SU-DHL-6 (cell line): ENCODE data around the gene VEGFC.

ENCODE experiments used
- EZH2phosphoT487 ChIP-seq: fragments of 200-600 bp; sonication (generic), shearing (Covaris generic); conservative IDR thresholded peaks from 2 replicates; pipeline ENCODE4 v1.6.1; 2018; ENCODE audit warnings: mild to moderate bottlenecking, antibody characterized with exemption, low read length, moderate library complexity, mixed read lengths
- TF ChIP-seq, protein P1 (sequence below): fragments of 200-600 bp; sonication (generic); IDR thresholded peaks from one replicate; pipeline ENCODE4 v1.5.1; 2017; ENCODE audit warnings: antibody characterized with exemption, mild to moderate bottlenecking, low read length, moderate library complexity; ENCODE audit not compliant: insufficient read depth, poor library complexity, severe bottlenecking

DNA sequence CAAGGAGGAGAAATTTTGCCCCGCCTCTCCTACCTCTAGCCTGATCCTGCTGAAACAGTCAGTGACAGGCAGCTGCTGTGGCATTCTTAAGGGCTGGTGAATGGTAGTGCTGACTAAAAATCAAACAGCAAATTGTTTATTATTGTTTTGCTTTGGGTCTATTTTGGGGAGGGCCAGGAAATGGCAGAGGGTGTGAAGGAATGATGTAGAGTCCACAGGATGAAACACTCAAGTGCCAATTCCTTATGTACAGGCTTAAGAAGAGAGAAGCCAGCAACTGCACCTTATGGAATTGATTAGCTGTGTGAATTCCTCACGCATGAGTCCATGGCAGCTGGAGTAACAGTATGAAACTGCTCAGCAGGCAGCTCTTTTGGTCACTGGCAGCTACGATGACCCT, 39.7 kb downstream of the VEGFC start:
- TF ChIP-seq, protein P1, sequence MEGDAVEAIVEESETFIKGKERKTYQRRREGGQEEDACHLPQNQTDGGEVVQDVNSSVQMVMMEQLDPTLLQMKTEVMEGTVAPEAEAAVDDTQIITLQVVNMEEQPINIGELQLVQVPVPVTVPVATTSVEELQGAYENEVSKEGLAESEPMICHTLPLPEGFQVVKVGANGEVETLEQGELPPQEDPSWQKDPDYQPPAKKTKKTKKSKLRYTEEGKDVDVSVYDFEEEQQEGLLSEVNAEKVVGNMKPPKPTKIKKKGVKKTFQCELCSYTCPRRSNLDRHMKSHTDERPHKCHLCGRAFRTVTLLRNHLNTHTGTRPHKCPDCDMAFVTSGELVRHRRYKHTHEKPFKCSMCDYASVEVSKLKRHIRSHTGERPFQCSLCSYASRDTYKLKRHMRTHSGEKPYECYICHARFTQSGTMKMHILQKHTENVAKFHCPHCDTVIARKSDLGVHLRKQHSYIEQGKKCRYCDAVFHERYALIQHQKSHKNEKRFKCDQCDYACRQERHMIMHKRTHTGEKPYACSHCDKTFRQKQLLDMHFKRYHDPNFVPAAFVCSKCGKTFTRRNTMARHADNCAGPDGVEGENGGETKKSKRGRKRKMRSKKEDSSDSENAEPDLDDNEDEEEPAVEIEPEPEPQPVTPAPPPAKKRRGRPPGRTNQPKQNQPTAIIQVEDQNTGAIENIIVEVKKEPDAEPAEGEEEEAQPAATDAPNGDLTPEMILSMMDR = no peak
- no peak for TF ChIP-seq EZH2phosphoT487
